Measurements from ENCODE around the gene SF3B1. TPM values are rescaled to one million over a fixed set of nuclear protein-coding genes. Genes with fewer than 3 reads are reported as not detected.

SF3B1 gene
- total and polyA plus RNA-seq, 2 of the 13 experiments (the other 11 are each of a cell fraction or from before 2014, with no cell fraction given): 387 to 750 TPM

DNA sequence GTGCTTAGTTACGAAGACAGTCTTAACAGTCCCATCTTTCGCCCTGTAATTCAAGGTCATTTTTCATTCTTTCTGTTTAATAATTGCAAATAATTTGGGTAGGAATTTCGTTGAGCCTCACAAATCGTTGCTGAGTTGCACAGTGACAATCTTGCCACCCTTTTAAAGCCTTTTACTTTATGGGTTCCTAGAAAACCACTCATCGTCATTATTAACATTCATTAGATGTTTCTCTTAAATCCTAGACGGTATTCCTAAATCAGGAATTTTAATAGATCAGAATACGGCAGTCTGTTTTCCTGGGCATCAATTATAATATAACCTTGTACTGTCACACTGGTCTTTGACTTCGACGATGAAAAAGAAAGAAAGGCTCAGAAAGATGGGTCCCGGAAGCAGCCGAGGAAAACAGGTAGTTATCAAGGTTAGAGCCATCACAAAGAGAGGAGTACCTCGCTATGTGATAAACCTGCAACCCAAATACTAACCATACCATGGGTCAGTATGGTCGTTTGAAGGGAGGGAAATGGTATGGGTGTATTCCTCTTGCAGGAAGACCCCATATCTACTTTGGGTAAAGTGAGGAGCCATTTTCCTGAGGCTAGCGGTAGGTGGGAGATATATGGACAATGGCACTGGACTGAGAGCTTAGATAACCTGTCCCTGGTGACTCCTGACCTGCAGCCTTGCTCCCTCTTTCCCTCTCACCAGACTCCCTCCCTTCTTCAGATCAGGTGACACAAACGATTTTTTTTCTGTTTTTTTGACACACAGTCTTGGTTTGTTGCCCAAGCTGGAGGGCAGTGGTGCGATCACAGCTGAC lies 981 bp upstream of the SF3B1 start (continued):
- TF ChIP-seq, protein P1, sequence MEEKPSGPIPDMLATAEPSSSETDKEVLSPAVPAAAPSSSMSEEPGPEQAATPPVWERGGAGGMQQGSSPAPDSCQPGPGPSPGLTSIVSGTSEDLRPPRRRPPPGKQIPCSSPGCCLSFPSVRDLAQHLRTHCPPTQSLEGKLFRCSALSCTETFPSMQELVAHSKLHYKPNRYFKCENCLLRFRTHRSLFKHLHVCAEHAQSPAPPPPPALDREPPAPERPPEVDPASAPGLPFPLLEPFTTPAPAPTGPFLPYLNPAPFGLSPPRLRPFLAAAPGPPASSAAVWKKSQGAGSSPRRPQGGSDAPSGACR (CRISPR knock-in tag; IDR thresholded peaks at IDR 0.05): peak; percentile 56; the same call in 1 of the 2 replicates
- TF ChIP-seq POLR2A (IDR thresholded peaks at IDR 0.05; ENCODE audit: insufficient read depth in 1 of 2, low read depth in 2 of 2, low read length in 2 of 2): peak in 1 of 2 experiments; percentile 65; a peak in 1 of 4 replicates
- TF ChIP-seq, protein P2, sequence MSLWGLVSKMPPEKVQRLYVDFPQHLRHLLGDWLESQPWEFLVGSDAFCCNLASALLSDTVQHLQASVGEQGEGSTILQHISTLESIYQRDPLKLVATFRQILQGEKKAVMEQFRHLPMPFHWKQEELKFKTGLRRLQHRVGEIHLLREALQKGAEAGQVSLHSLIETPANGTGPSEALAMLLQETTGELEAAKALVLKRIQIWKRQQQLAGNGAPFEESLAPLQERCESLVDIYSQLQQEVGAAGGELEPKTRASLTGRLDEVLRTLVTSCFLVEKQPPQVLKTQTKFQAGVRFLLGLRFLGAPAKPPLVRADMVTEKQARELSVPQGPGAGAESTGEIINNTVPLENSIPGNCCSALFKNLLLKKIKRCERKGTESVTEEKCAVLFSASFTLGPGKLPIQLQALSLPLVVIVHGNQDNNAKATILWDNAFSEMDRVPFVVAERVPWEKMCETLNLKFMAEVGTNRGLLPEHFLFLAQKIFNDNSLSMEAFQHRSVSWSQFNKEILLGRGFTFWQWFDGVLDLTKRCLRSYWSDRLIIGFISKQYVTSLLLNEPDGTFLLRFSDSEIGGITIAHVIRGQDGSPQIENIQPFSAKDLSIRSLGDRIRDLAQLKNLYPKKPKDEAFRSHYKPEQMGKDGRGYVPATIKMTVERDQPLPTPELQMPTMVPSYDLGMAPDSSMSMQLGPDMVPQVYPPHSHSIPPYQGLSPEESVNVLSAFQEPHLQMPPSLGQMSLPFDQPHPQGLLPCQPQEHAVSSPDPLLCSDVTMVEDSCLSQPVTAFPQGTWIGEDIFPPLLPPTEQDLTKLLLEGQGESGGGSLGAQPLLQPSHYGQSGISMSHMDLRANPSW (CRISPR knock-in tag; IDR thresholded peaks at IDR 0.05; ENCODE audit: borderline replicate concordance): 0 out of 2 replicates have a peak, but pooled peaks have one; percentile 52
- TF ChIP-seq REL (CRISPR knock-in tag; conservative IDR thresholded peaks at IDR 0.05): no peak
- TF ChIP-seq, protein P3, sequence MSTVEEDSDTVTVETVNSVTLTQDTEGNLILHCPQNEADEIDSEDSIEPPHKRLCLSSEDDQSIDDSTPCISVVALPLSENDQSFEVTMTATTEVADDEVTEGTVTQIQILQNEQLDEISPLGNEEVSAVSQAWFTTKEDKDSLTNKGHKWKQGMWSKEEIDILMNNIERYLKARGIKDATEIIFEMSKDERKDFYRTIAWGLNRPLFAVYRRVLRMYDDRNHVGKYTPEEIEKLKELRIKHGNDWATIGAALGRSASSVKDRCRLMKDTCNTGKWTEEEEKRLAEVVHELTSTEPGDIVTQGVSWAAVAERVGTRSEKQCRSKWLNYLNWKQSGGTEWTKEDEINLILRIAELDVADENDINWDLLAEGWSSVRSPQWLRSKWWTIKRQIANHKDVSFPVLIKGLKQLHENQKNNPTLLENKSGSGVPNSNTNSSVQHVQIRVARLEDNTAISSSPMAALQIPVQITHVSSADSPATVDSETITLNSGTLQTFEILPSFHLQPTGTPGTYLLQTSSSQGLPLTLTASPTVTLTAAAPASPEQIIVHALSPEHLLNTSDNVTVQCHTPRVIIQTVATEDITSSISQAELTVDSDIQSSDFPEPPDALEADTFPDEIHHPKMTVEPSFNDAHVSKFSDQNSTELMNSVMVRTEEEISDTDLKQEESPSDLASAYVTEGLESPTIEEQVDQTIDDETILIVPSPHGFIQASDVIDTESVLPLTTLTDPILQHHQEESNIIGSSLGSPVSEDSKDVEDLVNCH (CRISPR knock-in tag; IDR thresholded peaks at IDR 0.05): 0 out of 2 replicates have a peak, but pooled peaks have one; percentile 62
- TF ChIP-seq ZNF225 (CRISPR knock-in tag; IDR thresholded peaks at IDR 0.05): no peak
- peak; percentile 86; the same call in 1 of the 2 replicates for TF ChIP-seq NCOA1 (CRISPR knock-in tag; IDR thresholded peaks at IDR 0.05)
- 0 out of 2 replicates have a peak, but pooled peaks have one; percentile 45 for TF ChIP-seq ZBTB38 (CRISPR knock-in tag; IDR thresholded peaks at IDR 0.05)
- TF ChIP-seq HOXA3 (CRISPR knock-in tag; IDR thresholded peaks at IDR 0.05): peak; percentile 14; the same call in 1 of the 2 replicates
- TF ChIP-seq GATAD1 (CRISPR knock-in tag; IDR thresholded peaks at IDR 0.05): no peak
- TF ChIP-seq, protein P4, sequence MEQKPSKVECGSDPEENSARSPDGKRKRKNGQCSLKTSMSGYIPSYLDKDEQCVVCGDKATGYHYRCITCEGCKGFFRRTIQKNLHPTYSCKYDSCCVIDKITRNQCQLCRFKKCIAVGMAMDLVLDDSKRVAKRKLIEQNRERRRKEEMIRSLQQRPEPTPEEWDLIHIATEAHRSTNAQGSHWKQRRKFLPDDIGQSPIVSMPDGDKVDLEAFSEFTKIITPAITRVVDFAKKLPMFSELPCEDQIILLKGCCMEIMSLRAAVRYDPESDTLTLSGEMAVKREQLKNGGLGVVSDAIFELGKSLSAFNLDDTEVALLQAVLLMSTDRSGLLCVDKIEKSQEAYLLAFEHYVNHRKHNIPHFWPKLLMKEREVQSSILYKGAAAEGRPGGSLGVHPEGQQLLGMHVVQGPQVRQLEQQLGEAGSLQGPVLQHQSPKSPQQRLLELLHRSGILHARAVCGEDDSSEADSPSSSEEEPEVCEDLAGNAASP (CRISPR knock-in tag; IDR thresholded peaks at IDR 0.05; ENCODE audit: borderline replicate concordance): 0 out of 2 replicates have a peak, but pooled peaks have one; percentile 30
- TF ChIP-seq KLF13 (CRISPR knock-in tag; IDR thresholded peaks at IDR 0.05): 0 out of 2 replicates have a peak, but pooled peaks have one; percentile 38
- TF ChIP-seq, protein P5, sequence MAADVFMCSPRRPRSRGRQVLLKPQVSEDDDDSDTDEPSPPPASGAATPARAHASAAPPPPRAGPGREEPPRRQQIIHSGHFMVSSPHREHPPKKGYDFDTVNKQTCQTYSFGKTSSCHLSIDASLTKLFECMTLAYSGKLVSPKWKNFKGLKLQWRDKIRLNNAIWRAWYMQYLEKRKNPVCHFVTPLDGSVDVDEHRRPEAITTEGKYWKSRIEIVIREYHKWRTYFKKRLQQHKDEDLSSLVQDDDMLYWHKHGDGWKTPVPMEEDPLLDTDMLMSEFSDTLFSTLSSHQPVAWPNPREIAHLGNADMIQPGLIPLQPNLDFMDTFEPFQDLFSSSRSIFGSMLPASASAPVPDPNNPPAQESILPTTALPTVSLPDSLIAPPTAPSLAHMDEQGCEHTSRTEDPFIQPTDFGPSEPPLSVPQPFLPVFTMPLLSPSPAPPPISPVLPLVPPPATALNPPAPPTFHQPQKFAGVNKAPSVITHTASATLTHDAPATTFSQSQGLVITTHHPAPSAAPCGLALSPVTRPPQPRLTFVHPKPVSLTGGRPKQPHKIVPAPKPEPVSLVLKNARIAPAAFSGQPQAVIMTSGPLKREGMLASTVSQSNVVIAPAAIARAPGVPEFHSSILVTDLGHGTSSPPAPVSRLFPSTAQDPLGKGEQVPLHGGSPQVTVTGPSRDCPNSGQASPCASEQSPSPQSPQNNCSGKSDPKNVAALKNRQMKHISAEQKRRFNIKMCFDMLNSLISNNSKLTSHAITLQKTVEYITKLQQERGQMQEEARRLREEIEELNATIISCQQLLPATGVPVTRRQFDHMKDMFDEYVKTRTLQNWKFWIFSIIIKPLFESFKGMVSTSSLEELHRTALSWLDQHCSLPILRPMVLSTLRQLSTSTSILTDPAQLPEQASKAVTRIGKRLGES (CRISPR knock-in tag; IDR thresholded peaks at IDR 0.05; ENCODE audit: borderline replicate concordance): 0 out of 2 replicates have a peak, but pooled peaks have one; percentile 58
- TF ChIP-seq ZNF260 (CRISPR knock-in tag; IDR thresholded peaks at IDR 0.05; ENCODE audit: borderline replicate concordance, low read depth): no peak
- peak; percentile 74 for TF ChIP-seq TEAD3 (CRISPR knock-in tag; optimal IDR thresholded peaks at IDR 0.05; ENCODE audit: borderline replicate concordance)
- no peak for TF ChIP-seq HMG20A (CRISPR knock-in tag; IDR thresholded peaks at IDR 0.05; ENCODE audit: borderline replicate concordance)
- TF ChIP-seq PHF5A (CRISPR knock-in tag; IDR thresholded peaks at IDR 0.05; ENCODE audit: low read depth, unreplicated experiment): peak; percentile 32
